Measurements from ENCODE around the gene UBE2G2.

- no peak for TF ChIP-seq SMAD3 (CRISPR knock-in tag; IDR thresholded peaks at IDR 0.05; ENCODE audit: borderline replicate concordance)
- TF ChIP-seq, protein P1, sequence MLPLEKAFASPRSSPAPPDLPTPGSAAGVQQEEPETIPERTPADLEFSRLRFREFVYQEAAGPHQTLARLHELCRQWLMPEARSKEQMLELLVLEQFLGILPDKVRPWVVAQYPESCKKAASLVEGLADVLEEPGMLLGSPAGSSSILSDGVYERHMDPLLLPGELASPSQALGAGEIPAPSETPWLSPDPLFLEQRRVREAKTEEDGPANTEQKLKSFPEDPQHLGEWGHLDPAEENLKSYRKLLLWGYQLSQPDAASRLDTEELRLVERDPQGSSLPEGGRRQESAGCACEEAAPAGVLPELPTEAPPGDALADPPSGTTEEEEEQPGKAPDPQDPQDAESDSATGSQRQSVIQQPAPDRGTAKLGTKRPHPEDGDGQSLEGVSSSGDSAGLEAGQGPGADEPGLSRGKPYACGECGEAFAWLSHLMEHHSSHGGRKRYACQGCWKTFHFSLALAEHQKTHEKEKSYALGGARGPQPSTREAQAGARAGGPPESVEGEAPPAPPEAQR (CRISPR knock-in tag; IDR thresholded peaks at IDR 0.05), result no peak
Observed at GRCh38 chr21:44834231-44834950, 32.8 kb upstream of the UBE2G2 start.
